Measurements from ENCODE around the gene DLX2. TPM values are rescaled to one million over a fixed set of nuclear protein-coding genes. Genes with fewer than 3 reads are reported as not detected.

Gene DLX2
- total and polyA plus RNA-seq, 2 donors (not counting 3 experiments of a cell fraction or from before 2014, with no cell fraction given), result not detected

DNA sequence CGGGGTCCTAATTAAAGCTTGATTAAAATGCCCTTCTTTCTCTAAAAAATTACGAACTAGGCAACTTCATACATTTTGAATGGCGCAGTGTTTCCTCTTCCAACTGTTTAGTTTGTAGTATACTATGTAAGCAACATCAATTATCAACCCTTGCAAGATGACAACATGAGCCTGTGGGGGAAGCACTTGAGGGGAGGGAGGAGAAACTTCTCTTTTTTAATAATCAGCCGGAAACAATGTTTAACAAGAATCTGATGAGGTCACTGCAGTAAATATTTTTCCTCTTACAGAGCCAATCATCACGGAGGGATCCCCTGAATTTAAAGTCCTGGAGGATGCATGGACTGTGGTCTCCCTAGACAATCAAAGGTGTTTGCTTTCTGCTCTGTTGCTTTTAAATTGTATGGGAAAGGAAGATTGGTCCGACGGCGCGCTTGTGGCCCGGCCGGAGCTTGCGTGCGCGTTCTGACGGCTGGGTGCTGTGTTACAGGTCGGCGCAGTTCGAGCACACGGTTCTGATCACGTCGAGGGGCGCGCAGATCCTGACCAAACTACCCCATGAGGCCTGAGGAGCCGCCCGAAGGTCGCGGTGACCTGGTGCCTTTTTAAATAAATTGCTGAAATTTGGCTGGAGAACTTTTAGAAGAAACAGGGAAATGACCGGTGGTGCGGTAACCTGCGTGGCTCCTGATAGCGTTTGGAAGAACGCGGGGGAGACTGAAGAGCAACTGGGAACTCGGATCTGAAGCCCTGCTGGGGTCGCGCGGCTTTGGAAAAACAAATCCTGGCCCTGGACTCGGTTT is 22.7 kb downstream of the DLX2 start:
- Histone ChIP-seq H3K27me3 (ENCODE audit: control insufficient read depth in 2 of 2, insufficient read depth in 2 of 2, low read length in 2 of 2) (peaks cover 47 to 59% of the 10 kb centered on the region in 2 experiments), H3K9ac (replicated peaks; ENCODE audit: extremely low read depth, insufficient read depth, low read length) (no peak overlapping the region), H3K79me2 (ENCODE audit: control insufficient read depth, insufficient read depth, low read length) (no peaks in the 10 kb centered on the region), H3K4me1 (ENCODE audit: control insufficient read depth, extremely low read depth, insufficient read depth, low read length) (peaks cover 10% of the 10 kb centered on the region), H3K9me1 (replicated peaks; ENCODE audit: control insufficient read depth, extremely low read depth, insufficient read depth, low read length) (no peaks in the 10 kb centered on the region), H3K36me3 (ENCODE audit: control insufficient read depth in 2 of 2, extremely low read depth in 1 of 2, insufficient read depth in 2 of 2, low read length in 2 of 2) (no peaks in the 10 kb centered on the region), H3K9me3 (replicated peaks; ENCODE audit: control insufficient read depth, insufficient read depth, low read length) (no peaks in the 10 kb centered on the region), H3K4me3 (replicated peaks in 1 of 3; ENCODE audit: insufficient read depth in 1 of 3, low read depth in 1 of 3, low read length in 3 of 3) (no peak overlapping the region), H3K4me2 (ENCODE audit: insufficient read depth, low read length) (no peak overlapping the region), H3K27ac (ENCODE audit: insufficient read depth, low read depth, low read length) (no peak overlapping the region), H2AFZ (ENCODE audit: low read depth, low read length) (no peak overlapping the region), H4K20me1 (replicated peaks; ENCODE audit: control insufficient read depth, extremely low read depth, insufficient read depth, low read length) (no peaks in the 10 kb centered on the region)
- no peak for DNase-seq (ENCODE audit: low read depth, low spot score)
- no TSS peak for BruUV-seq (replicated peaks)
- dilution Hi-C loops (cut with MboI; ENCODE audit: extremely low pct_ligation_motif_present, low sequenced_read_pairs), result no loop called here
- TF ChIP-seq MAX (IDR thresholded peaks at IDR 0.05; ENCODE audit: insufficient read depth, insufficient read length) (no peak), GATA2 (IDR thresholded peaks at IDR 0.05; ENCODE audit: insufficient read depth, insufficient read length, low read depth, low read length) (no peak)
- POLR2A ChIA-PET, result no interaction called here
- CTCF ChIA-PET, result no interaction called here
- FAIRE-seq, result no peak
- intact Hi-C loops (cut with micrococcal nuclease), result no loop called here

GRCh38 chr2:172079416-172079815 is 23.3 kb downstream of the DLX2 start:
- Histone ChIP-seq H3K27me3 (ENCODE audit: control insufficient read depth in 2 of 2, insufficient read depth in 2 of 2, low read length in 2 of 2) (peaks cover 45 to 53% of the 10 kb centered on the region in 2 experiments), H3K79me2 (ENCODE audit: control insufficient read depth, insufficient read depth, low read length) (no peaks in the 10 kb centered on the region), H3K4me3 (replicated peaks in 1 of 3; ENCODE audit: insufficient read depth in 1 of 3, low read depth in 1 of 3, low read length in 3 of 3) (no peak overlapping the region), H3K9ac (replicated peaks; ENCODE audit: extremely low read depth, insufficient read depth, low read length) (no peak overlapping the region), H3K27ac (ENCODE audit: insufficient read depth, low read depth, low read length) (no peak overlapping the region), H3K36me3 (ENCODE audit: control insufficient read depth in 2 of 2, extremely low read depth in 1 of 2, insufficient read depth in 2 of 2, low read length in 2 of 2) (no peaks in the 10 kb centered on the region), H3K9me3 (replicated peaks; ENCODE audit: control insufficient read depth, insufficient read depth, low read length) (no peaks in the 10 kb centered on the region), H4K20me1 (replicated peaks; ENCODE audit: control insufficient read depth, extremely low read depth, insufficient read depth, low read length) (no peaks in the 10 kb centered on the region), H3K4me2 (ENCODE audit: insufficient read depth, low read length) (no peak overlapping the region), H3K9me1 (replicated peaks; ENCODE audit: control insufficient read depth, extremely low read depth, insufficient read depth, low read length) (no peaks in the 10 kb centered on the region), H2AFZ (ENCODE audit: low read depth, low read length) (no peak overlapping the region), H3K4me1 (ENCODE audit: control insufficient read depth, extremely low read depth, insufficient read depth, low read length) (peaks cover 4% of the 10 kb centered on the region)
- ChIA-PET CTCF (interaction anchor here (1.1 kb wide), 1 partner anchor 48 kb away, joined by 4 read pairs; no protein-coding TSS in a partner anchor), POLR2A (no interaction called here)
- no TSS peak for BruUV-seq (replicated peaks)
- no peak for TF ChIP-seq EZH2 (IDR thresholded peaks at IDR 0.05; ENCODE audit: borderline replicate concordance, low read depth, low read length, severe bottlenecking)
- TF ChIP-seq JUN (IDR thresholded peaks at IDR 0.05; ENCODE audit: borderline replicate concordance, insufficient read depth, insufficient read length, low read depth), result no peak
- no peak for TF ChIP-seq MYC (IDR thresholded peaks at IDR 0.05; ENCODE audit: low read depth, low read length)
- TF ChIP-seq POLR2AphosphoS5 (IDR thresholded peaks at IDR 0.05; ENCODE audit: insufficient read depth, low read depth, low read length), result no peak
- TF ChIP-seq POLR2A (IDR thresholded peaks at IDR 0.05; ENCODE audit: low read depth, low read length), result no peak
- TF ChIP-seq, protein P1, sequence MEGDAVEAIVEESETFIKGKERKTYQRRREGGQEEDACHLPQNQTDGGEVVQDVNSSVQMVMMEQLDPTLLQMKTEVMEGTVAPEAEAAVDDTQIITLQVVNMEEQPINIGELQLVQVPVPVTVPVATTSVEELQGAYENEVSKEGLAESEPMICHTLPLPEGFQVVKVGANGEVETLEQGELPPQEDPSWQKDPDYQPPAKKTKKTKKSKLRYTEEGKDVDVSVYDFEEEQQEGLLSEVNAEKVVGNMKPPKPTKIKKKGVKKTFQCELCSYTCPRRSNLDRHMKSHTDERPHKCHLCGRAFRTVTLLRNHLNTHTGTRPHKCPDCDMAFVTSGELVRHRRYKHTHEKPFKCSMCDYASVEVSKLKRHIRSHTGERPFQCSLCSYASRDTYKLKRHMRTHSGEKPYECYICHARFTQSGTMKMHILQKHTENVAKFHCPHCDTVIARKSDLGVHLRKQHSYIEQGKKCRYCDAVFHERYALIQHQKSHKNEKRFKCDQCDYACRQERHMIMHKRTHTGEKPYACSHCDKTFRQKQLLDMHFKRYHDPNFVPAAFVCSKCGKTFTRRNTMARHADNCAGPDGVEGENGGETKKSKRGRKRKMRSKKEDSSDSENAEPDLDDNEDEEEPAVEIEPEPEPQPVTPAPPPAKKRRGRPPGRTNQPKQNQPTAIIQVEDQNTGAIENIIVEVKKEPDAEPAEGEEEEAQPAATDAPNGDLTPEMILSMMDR (IDR thresholded peaks at IDR 0.05; ENCODE audit: extremely low read depth in 1 of 2, insufficient read depth in 1 of 2, low read depth in 1 of 2, low read length in 2 of 2), result no peak
- no peak for TF ChIP-seq MAX (IDR thresholded peaks at IDR 0.05; ENCODE audit: insufficient read depth, insufficient read length)
- TF ChIP-seq GATA2 (IDR thresholded peaks at IDR 0.05; ENCODE audit: insufficient read depth, insufficient read length, low read depth, low read length), result no peak
- no peak for TF ChIP-seq FOS (IDR thresholded peaks at IDR 0.05; ENCODE audit: borderline replicate concordance, insufficient read depth, low read length)
- dilution Hi-C loops (cut with MboI; ENCODE audit: extremely low pct_ligation_motif_present, low sequenced_read_pairs), result no loop called here
- no peak for DNase-seq (ENCODE audit: low read depth, low spot score)
- intact Hi-C loops (cut with micrococcal nuclease), result no loop called here
- no peak for FAIRE-seq
